Mesenchymal stem cell (in vitro differentiated cells and primary cell): ENCODE data around the gene SLC27A2.

Source experiments
- DNase-seq: peaks from one replicate; pipeline ENCODE4 v3.0.0-alpha.2; 2013
- H2AFZ ChIP-seq: one replicate; pipeline ENCODE4 v1.6.1; 2013; ENCODE audit warnings: low read depth, mild to moderate bottlenecking, control low read depth, inconsistent platforms, low read length, moderate library complexity
- H2AK5ac ChIP-seq: 2 replicates; pipeline ENCODE4 v1.6.1; 2013; ENCODE audit warnings: low read length, moderate library complexity, mild to moderate bottlenecking, inconsistent platforms; ENCODE audit not compliant: severe bottlenecking
- H2BK120ac ChIP-seq: one replicate; pipeline ENCODE4 v1.6.1; 2013; ENCODE audit warnings: low read depth, mild to moderate bottlenecking, inconsistent platforms, low read length, moderate library complexity
- H2BK12ac ChIP-seq, 2 experiments: one replicate each; pipeline ENCODE4 v1.6.1; 2013; ENCODE audit warnings: inconsistent platforms in 2 of 2, low read length in 2 of 2, mild to moderate bottlenecking in 2 of 2, moderate library complexity in 2 of 2, control low read depth in 1 of 2
- H2BK15ac ChIP-seq: one replicate; pipeline ENCODE4 v1.6.1; 2013; ENCODE audit warnings: mild to moderate bottlenecking, low read depth, inconsistent platforms; ENCODE audit not compliant: poor library complexity, severe bottlenecking
- H2BK5ac ChIP-seq: 2 replicates; pipeline ENCODE4 v1.6.1; 2013; ENCODE audit warnings: low read depth, mild to moderate bottlenecking, low read length, control low read depth, inconsistent platforms; ENCODE audit not compliant: poor library complexity, severe bottlenecking
- H3K14ac ChIP-seq, 2 experiments: one replicate each; pipeline ENCODE4 v1.6.1; 2013; ENCODE audit warnings: inconsistent platforms in 2 of 2, low read length in 2 of 2, control low read depth in 1 of 2, mild to moderate bottlenecking in 1 of 2, moderate library complexity in 1 of 2
- H3K18ac ChIP-seq, 2 experiments: one replicate each; pipeline ENCODE4 v1.6.1; 2013; ENCODE audit warnings: inconsistent platforms in 2 of 2, low read length in 2 of 2, control low read depth in 1 of 2, low read depth in 1 of 2, mild to moderate bottlenecking in 1 of 2
- H3K23ac ChIP-seq, 2 experiments: one replicate each; pipeline ENCODE4 v1.6.1; 2013; ENCODE audit warnings: inconsistent platforms in 2 of 2, low read length in 2 of 2, mild to moderate bottlenecking in 2 of 2, moderate library complexity in 2 of 2, control low read depth in 1 of 2
- H3K27ac ChIP-seq: 2 replicates; pipeline ENCODE4 v1.5.1; 2013; ENCODE audit warnings: mild to moderate bottlenecking, moderate library complexity, low read length, control low read depth, inconsistent platforms; ENCODE audit not compliant: poor library complexity, severe bottlenecking
- H3K27me3 ChIP-seq, 2 experiments: 2 replicates each; pipeline versions ENCODE4 v1.6.1 to v1.7.0; 2013; ENCODE audit warnings: low read length in 2 of 2, mild to moderate bottlenecking in 2 of 2, moderate library complexity in 2 of 2, control low read depth in 1 of 2, inconsistent platforms in 1 of 2; ENCODE audit not compliant: control insufficient read depth in 1 of 2, insufficient read depth in 1 of 2
- H3K36me3 ChIP-seq, 2 experiments: 2 replicates each; pipeline versions ENCODE4 v1.6.1 to v1.7.0; 2013; ENCODE audit warnings: low read length in 2 of 2, control low read depth in 1 of 2, inconsistent platforms in 1 of 2, low read depth in 1 of 2, mild to moderate bottlenecking in 1 of 2; ENCODE audit not compliant: insufficient read depth in 2 of 2, control insufficient read depth in 1 of 2
- H3K4ac ChIP-seq, 2 experiments: one replicate each; pipeline ENCODE4 v1.6.1; 2013; ENCODE audit warnings: inconsistent platforms in 2 of 2, low read length in 2 of 2, mild to moderate bottlenecking in 2 of 2, moderate library complexity in 2 of 2, control low read depth in 1 of 2, low read depth in 1 of 2
- H3K4me1 ChIP-seq: 2 replicates; pipeline ENCODE4 v1.6.1; 2013; ENCODE audit warnings: low read depth, low read length, control low read depth; ENCODE audit not compliant: control insufficient read depth, insufficient read depth
- H3K4me2 ChIP-seq: 2 replicates; pipeline ENCODE4 v1.6.1; 2013; ENCODE audit warnings: low read length, mild to moderate bottlenecking, inconsistent platforms; ENCODE audit not compliant: poor library complexity, severe bottlenecking
- H3K4me3 ChIP-seq, 2 experiments: 2 replicates each; pipeline versions ENCODE4 v1.5.1 to v1.7.0; 2013; ENCODE audit warnings: low read length in 2 of 2, mild to moderate bottlenecking in 2 of 2, control low read depth in 1 of 2, low read depth in 1 of 2; ENCODE audit not compliant: insufficient read depth in 1 of 2
- H3K79me1 ChIP-seq: replicated peaks from 2 replicates; pipeline ENCODE4 v1.6.1; 2013; ENCODE audit warnings: mild to moderate bottlenecking, control low read depth, low read length, inconsistent platforms; ENCODE audit not compliant: poor library complexity, severe bottlenecking
- H3K9ac ChIP-seq: 2 replicates; pipeline ENCODE4 v1.7.0; 2013; ENCODE audit warnings: mild to moderate bottlenecking, low read length, moderate library complexity
- H3K9me3 ChIP-seq: 2 replicates; pipeline ENCODE4 v1.7.0; 2013; ENCODE audit warnings: mild to moderate bottlenecking, low read length; ENCODE audit not compliant: control insufficient read depth
- H4K8ac ChIP-seq: one replicate; pipeline ENCODE4 v1.6.1; 2013; ENCODE audit warnings: inconsistent platforms, mild to moderate bottlenecking, low read length, moderate library complexity
- H4K91ac ChIP-seq: one replicate; pipeline ENCODE4 v1.6.1; 2013; ENCODE audit warnings: mild to moderate bottlenecking, low read length, inconsistent platforms
- WGBS: methylation state at CpG from one replicate; pipeline ENCODE4 v1.1.7; 2013; ENCODE audit warnings: mixed read lengths; 5-methylcytosine and 5-hydroxymethylcytosine counted together

SLC27A2 gene

GRCh38 chr15:50227076-50227475 lies 45.1 kb downstream of the SLC27A2 start:
- H3K4ac ChIP-seq: no peak overlapping the region
- no peak overlapping the region for H3K27ac ChIP-seq
- no peak overlapping the region for H4K91ac ChIP-seq
- no peak overlapping the region for H3K18ac ChIP-seq
- no peaks in the 10 kb centered on the region for H3K9me3 ChIP-seq
- H2AK5ac ChIP-seq: no peak overlapping the region
- peaks cover 0 to 11% of the 10 kb centered on the region in 2 experiments for H3K27me3 ChIP-seq
- H3K36me3 ChIP-seq: no peaks in the 10 kb centered on the region
- no peak overlapping the region for H2BK12ac ChIP-seq
- H3K9ac ChIP-seq: no peak overlapping the region
- no peaks in the 10 kb centered on the region for H3K79me1 ChIP-seq
- H2BK5ac ChIP-seq: no peak overlapping the region
- H2BK120ac ChIP-seq: no peak overlapping the region
- H3K4me3 ChIP-seq: no peak overlapping the region
- no peak overlapping the region for H3K23ac ChIP-seq
- DNase-seq: peak; percentile 29
- H3K14ac ChIP-seq: no peak overlapping the region
- H2AFZ ChIP-seq: no peak overlapping the region
- no peak overlapping the region for H4K8ac ChIP-seq
- H3K4me2 ChIP-seq: no peak overlapping the region
- peaks cover 1% of the 10 kb centered on the region for H3K4me1 ChIP-seq
- no peak overlapping the region for H2BK15ac ChIP-seq
- WGBS: 77% methylated on average over 5 of the region's 5 CpGs

DNA sequence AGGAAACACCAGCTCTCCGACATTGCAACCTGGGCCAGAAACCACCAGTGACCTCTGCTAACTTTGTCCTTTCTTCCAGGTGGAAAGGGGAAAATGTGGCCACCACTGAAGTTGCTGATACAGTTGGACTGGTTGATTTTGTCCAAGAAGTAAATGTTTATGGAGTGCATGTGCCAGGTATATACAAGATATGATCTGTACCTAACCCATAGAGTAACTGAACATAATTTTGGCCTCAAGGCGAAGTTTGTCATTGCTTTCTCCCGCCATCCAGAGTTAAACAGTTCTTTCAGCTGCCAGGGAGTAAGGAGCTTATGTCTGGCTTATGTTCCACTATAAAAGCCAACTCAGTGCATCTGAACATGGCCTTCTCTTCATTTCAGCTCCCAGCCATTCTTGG lies 46.9 kb downstream of the SLC27A2 start:
- DNase-seq: no peak
- Histone ChIP-seq H3K4me2 (no peak overlapping the region), H2BK15ac (no peak overlapping the region), H3K27ac (no peak overlapping the region), H3K18ac (no peak overlapping the region), H3K23ac (no peak overlapping the region), H3K4me3 (no peak overlapping the region), H2BK120ac (no peak overlapping the region), H3K4ac (no peak overlapping the region), H3K36me3 (no peaks in the 10 kb centered on the region), H2AFZ (no peak overlapping the region), H3K9me3 (no peaks in the 10 kb centered on the region), H2AK5ac (no peak overlapping the region), H3K27me3 (no peaks in the 10 kb centered on the region), H4K91ac (no peak overlapping the region), H3K4me1 (peaks cover 1% of the 10 kb centered on the region), H2BK12ac (no peak overlapping the region), H3K14ac (no peak overlapping the region), H4K8ac (no peak overlapping the region), H3K9ac (no peak overlapping the region), H2BK5ac (no peak overlapping the region), H3K79me1 (no peaks in the 10 kb centered on the region)
- 99% methylated on average over 3 of the region's 3 CpGs for WGBS

- Histone ChIP-seq H3K36me3 (no peaks in the 10 kb centered on the region), H3K18ac (no peak overlapping the region), H2BK15ac (no peak overlapping the region), H3K14ac (no peak overlapping the region), H3K4me2 (no peak overlapping the region), H2BK12ac (no peak overlapping the region), H3K4ac (no peak overlapping the region), H2BK120ac (no peak overlapping the region), H3K4me1 (peaks cover 1% of the 10 kb centered on the region), H3K79me1 (no peaks in the 10 kb centered on the region), H2AFZ (no peak overlapping the region), H3K4me3 (no peak overlapping the region), H3K27me3 (no peaks in the 10 kb centered on the region), H3K9ac (no peak overlapping the region), H2BK5ac (no peak overlapping the region), H4K91ac (no peak overlapping the region), H2AK5ac (no peak overlapping the region), H3K9me3 (no peaks in the 10 kb centered on the region), H3K27ac (no peak overlapping the region), H4K8ac (no peak overlapping the region), H3K23ac (no peak overlapping the region)
- DNase-seq: no peak
- whole genome bisulfite sequencing: 94% methylated on average over 2 of the region's 3 CpGs
Observed at GRCh38 chr15:50229336-50229735, 47.3 kb downstream of the SLC27A2 start.

- Histone ChIP-seq H3K27ac (no peak overlapping the region), H2BK120ac (no peak overlapping the region), H4K91ac (no peak overlapping the region), H3K4ac (no peak overlapping the region), H3K9ac (no peak overlapping the region), H4K8ac (no peak overlapping the region), H2BK12ac (no peak overlapping the region), H3K79me1 (no peaks in the 10 kb centered on the region), H3K9me3 (no peaks in the 10 kb centered on the region), H3K36me3 (no peaks in the 10 kb centered on the region), H3K4me2 (no peak overlapping the region), H2AK5ac (no peak overlapping the region), H3K4me1 (no peaks in the 10 kb centered on the region), H2BK5ac (no peak overlapping the region), H3K18ac (no peak overlapping the region), H2AFZ (no peak overlapping the region), H3K4me3 (no peak overlapping the region), H3K14ac (no peak overlapping the region), H3K27me3 (no peaks in the 10 kb centered on the region), H2BK15ac (no peak overlapping the region), H3K23ac (no peak overlapping the region)
- no peak for DNase-seq
Observed at GRCh38 chr15:50231761-50232160, 49.8 kb downstream of the SLC27A2 start.
